Measurements from ENCODE around the gene CD101. TPM values are rescaled to one million over a fixed set of nuclear protein-coding genes. Genes with fewer than 3 reads are reported as not detected.

The CD101 gene
- total RNA-seq, 1 experiment from 2014 or later: 1.2 TPM

GRCh38 chr1:116999596-116999995 lies 2.0 kb upstream of the CD101 start:
- H3K79me2 ChIP-seq (ENCODE audit: insufficient read depth, low read length): no peaks in the 10 kb centered on the region
- intact Hi-C loops (cut with micrococcal nuclease): no loop called here
- POLR2A ChIA-PET: no interaction called here
- no peak overlapping the region for H3K27ac ChIP-seq (ENCODE audit: low read depth, low read length)
- peaks cover 0 to 5% of the 10 kb centered on the region in 2 experiments; a peak in 1 of 4 replicates for H3K4me1 ChIP-seq (ENCODE audit: control insufficient read depth in 1 of 2, insufficient read depth in 2 of 2, low read length in 2 of 2)
- no peaks in the 10 kb centered on the region for H3K36me3 ChIP-seq (ENCODE audit: control insufficient read depth in 1 of 2, insufficient read depth in 2 of 2, low read length in 2 of 2)
- no peak overlapping the region for H3K4me2 ChIP-seq (ENCODE audit: low read length)
- no peaks in the 10 kb centered on the region for H4K20me1 ChIP-seq (ENCODE audit: insufficient read depth)
- ATAC-seq (no peak), DNase-seq (ENCODE audit: low read depth, low spot score) (no peak)
- RAD21 ChIA-PET (ENCODE audit: low non-redundant PET in 1 of 2, low total read pairs in 2 of 2, uncharacterized antibody in 2 of 2, unreplicated experiment in 2 of 2): no interaction called here
- TF ChIP-seq, protein P1, sequence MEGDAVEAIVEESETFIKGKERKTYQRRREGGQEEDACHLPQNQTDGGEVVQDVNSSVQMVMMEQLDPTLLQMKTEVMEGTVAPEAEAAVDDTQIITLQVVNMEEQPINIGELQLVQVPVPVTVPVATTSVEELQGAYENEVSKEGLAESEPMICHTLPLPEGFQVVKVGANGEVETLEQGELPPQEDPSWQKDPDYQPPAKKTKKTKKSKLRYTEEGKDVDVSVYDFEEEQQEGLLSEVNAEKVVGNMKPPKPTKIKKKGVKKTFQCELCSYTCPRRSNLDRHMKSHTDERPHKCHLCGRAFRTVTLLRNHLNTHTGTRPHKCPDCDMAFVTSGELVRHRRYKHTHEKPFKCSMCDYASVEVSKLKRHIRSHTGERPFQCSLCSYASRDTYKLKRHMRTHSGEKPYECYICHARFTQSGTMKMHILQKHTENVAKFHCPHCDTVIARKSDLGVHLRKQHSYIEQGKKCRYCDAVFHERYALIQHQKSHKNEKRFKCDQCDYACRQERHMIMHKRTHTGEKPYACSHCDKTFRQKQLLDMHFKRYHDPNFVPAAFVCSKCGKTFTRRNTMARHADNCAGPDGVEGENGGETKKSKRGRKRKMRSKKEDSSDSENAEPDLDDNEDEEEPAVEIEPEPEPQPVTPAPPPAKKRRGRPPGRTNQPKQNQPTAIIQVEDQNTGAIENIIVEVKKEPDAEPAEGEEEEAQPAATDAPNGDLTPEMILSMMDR (IDR thresholded peaks at IDR 0.05 in 2 of 3, conservative IDR thresholded peaks at IDR 0.05 in 1 of 3; ENCODE audit: borderline replicate concordance in 1 of 3, insufficient read depth in 1 of 3, low read depth in 2 of 3, low read length in 2 of 3): no peak
- TF ChIP-seq MAX (IDR thresholded peaks at IDR 0.05): no peak
- TF ChIP-seq TCF7L2 (IDR thresholded peaks at IDR 0.05; ENCODE audit: borderline replicate concordance, extremely low read depth, insufficient read depth, insufficient read length): no peak
- no peak for TF ChIP-seq EZH2phosphoT487 (IDR thresholded peaks at IDR 0.05; ENCODE audit: borderline replicate concordance)
- TF ChIP-seq, protein P2, sequence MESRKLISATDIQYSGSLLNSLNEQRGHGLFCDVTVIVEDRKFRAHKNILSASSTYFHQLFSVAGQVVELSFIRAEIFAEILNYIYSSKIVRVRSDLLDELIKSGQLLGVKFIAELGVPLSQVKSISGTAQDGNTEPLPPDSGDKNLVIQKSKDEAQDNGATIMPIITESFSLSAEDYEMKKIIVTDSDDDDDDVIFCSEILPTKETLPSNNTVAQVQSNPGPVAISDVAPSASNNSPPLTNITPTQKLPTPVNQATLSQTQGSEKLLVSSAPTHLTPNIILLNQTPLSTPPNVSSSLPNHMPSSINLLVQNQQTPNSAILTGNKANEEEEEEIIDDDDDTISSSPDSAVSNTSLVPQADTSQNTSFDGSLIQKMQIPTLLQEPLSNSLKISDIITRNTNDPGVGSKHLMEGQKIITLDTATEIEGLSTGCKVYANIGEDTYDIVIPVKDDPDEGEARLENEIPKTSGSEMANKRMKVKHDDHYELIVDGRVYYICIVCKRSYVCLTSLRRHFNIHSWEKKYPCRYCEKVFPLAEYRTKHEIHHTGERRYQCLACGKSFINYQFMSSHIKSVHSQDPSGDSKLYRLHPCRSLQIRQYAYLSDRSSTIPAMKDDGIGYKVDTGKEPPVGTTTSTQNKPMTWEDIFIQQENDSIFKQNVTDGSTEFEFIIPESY (IDR thresholded peaks at IDR 0.05; ENCODE audit: extremely low read depth, insufficient replicate concordance, low read length): no peak
- TF ChIP-seq SP1 (IDR thresholded peaks at IDR 0.05; ENCODE audit: low read depth): no peak
- no peak for TF ChIP-seq FOSL1 (IDR thresholded peaks at IDR 0.05; ENCODE audit: low read depth)
- no peak for TF ChIP-seq JUND (IDR thresholded peaks at IDR 0.05)
- no peak for TF ChIP-seq CBX3 (IDR thresholded peaks at IDR 0.05; ENCODE audit: low read depth)
- no peak for TF ChIP-seq REST (IDR thresholded peaks at IDR 0.05; ENCODE audit: low read depth)
- TF ChIP-seq EGR1 (IDR thresholded peaks at IDR 0.05; ENCODE audit: low read depth): no peak
- TF ChIP-seq ZFX (IDR thresholded peaks at IDR 0.05): no peak
- H3K27me3 ChIP-seq (ENCODE audit: insufficient read depth, low read length): no peaks in the 10 kb centered on the region
- H3K9me2 ChIP-seq (ENCODE audit: insufficient read depth): no peaks in the 10 kb centered on the region
- no peak overlapping the region for H3K9ac ChIP-seq (ENCODE audit: low read length)
- H3K9me3 ChIP-seq (ENCODE audit: control insufficient read depth in 1 of 2, insufficient read depth in 1 of 2, low read depth in 1 of 2, low read length in 2 of 2): no peaks in the 10 kb centered on the region
- BruUV-seq (replicated peaks): no TSS peak
- no peak overlapping the region for H3K4me3 ChIP-seq (replicated peaks in 1 of 2; ENCODE audit: low read depth in 1 of 2, low read length in 2 of 2)
- CTCF ChIA-PET: no interaction called here
- H2AFZ ChIP-seq (ENCODE audit: low read depth, low read length, poor library complexity, severe bottlenecking): no peak overlapping the region
